Sigmoid colon (tissue), 7 donors: ENCODE results near the gene SH2D7. TPM values are rescaled to one million over a fixed set of nuclear protein-coding genes. Genes with fewer than 3 reads are reported as not detected.

Source experiments
- DNase-seq: peaks from one replicate; pipeline ENCODE4 v3.0.0-alpha.2; 2019
- H3K27ac ChIP-seq, 4 donors: fragments of 200-600 bp; sonication (generic); one replicate each; pipeline ENCODE4 v1.5.1; 2016 to 2019; ENCODE audit warnings: mild to moderate bottlenecking in 1 of 4
- H3K27me3 ChIP-seq, 3 donors: fragments of 200-600 bp; sonication (generic); one replicate each; pipeline ENCODE4 v1.5.1; 2019; ENCODE audit warnings: mild to moderate bottlenecking in 1 of 3
- H3K36me3 ChIP-seq, 4 donors: fragments of 200-600 bp; sonication (generic); one replicate each; pipeline ENCODE4 v1.5.1; 2016 to 2019
- H3K4me1 ChIP-seq, 4 donors: fragments of 200-600 bp; sonication (generic); one replicate each; pipeline ENCODE4 v1.5.1; 2017 to 2019
- H3K4me3 ChIP-seq, 4 donors: fragments of 200-600 bp; sonication (generic); one replicate each; pipeline ENCODE4 v1.5.1; 2017 to 2019; ENCODE audit warnings: mild to moderate bottlenecking in 2 of 4, moderate library complexity in 1 of 4
- H3K9me3 ChIP-seq, 4 donors: fragments of 200-600 bp in 3 of 4; sonication (generic) in 3 of 4; one replicate each; pipeline versions ENCODE4 v1.5.1 to v1.6.1; 2013 to 2019
- EP300 ChIP-seq, 4 donors: sonication (generic); formaldehyde crosslinking; IDR thresholded peaks; one replicate each; pipeline ENCODE4 v1.6.1; 2017; ENCODE audit warnings: antibody characterized with exemption in 4 of 4
- POLR2A ChIP-seq, 2 donors: fragments of 450-650 bp; IDR thresholded peaks; one replicate each; pipeline ENCODE4 v1.6.1; 2016; ENCODE audit warnings: antibody characterized with exemption in 2 of 2, mild to moderate bottlenecking in 2 of 2, moderate library complexity in 2 of 2
- POLR2AphosphoS5 ChIP-seq, 4 donors: sonication (generic); formaldehyde crosslinking; IDR thresholded peaks; one replicate each; pipeline ENCODE4 v1.6.1; 2017; ENCODE audit warnings: antibody characterized with exemption in 4 of 4
- WGBS, 2 donors: extraction: QIAGEN DNeasy Blood & Tissue Kit; methylation state at CpG; one replicate each; pipeline ENCODE4 v1.1.7; 2013; 5-methylcytosine and 5-hydroxymethylcytosine counted together
- intact Hi-C: fragments of 100-400 bp; cut with DNase I; formaldehyde crosslinking; loops from one replicate; pipeline ENCODE4 v1.15.1; 2023
- polyA plus RNA-seq, 3 donors: library from polyadenylated mRNA; stranded (reverse); fragments of 200-250 nt; gene quantifications; one replicate each; pipeline ENCODE4 v1.2.3, GENCODE V29; 2013
- total RNA-seq, 4 donors: library from RNA; depleted of rRNA; stranded (reverse); fragments of >200 nt; gene quantifications; one replicate each; pipeline ENCODE4 v1.1.0, GENCODE V29; 2016
- TF ChIP-seq, protein P1 (sequence below), 4 experiments: fragments of 450-650 bp in 3 of 4; fragments of 200-600 bp in 1 of 4; IDR thresholded peaks; one replicate each; pipeline ENCODE4 v1.5.1; 2016 to 2019; ENCODE audit warnings: antibody characterized with exemption in 4 of 4, mild to moderate bottlenecking in 3 of 4, moderate library complexity in 2 of 4
- donor health status: healthy with polysubstance abuse.
- donor health status: Bipolar disorder and iron deficiency.
- donor health status: healthy.

Gene SH2D7
- total and polyA plus RNA-seq, 7 donors: 0.69 to 3.0 (median 2.5) TPM; not detected in 4

DNA sequence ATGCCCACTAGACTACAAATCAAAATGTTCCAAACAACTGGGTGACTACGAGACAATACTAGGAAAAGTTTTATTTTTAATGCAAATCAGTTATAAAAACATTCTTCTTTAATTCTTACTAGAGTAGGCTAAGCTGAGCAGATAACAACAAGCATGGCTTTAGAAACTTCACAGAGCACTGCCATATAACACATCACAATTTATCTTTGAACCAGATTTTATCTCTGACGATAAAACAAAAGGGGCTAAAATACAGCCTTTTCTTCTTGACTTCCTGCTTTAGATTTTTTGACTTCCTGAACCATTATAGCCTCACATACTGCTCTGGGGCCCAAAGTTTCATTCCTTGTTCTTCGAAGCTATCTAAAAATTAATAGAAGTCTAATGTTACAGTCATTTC is 40.8 kb upstream of the SH2D7 start:
- peak overlapping the region in 1 of 4 donors; percentile 75 for H3K27ac ChIP-seq
- DNase-seq: no peak

DNA sequence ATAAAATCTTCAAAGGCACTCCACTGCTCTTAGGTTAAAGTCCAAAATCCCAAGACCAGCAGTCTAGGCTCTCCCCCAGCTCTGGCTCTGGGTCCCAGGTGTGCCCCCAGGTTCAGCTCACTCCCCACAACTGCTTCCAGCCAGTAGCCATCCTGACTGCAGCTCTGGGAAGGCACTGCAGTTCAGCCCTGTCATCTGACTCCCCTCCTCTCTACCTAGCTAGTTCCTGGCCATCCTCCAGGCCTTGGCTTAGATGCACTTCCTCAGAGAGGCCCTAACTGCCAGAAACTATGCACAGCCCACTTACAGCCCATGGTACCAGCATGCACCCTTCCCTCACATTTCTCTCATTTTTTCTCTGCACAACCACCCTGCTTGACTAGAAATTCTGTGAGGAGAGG is 40.4 kb upstream of the SH2D7 start:
- Histone ChIP-seq H3K4me3 (no peak overlapping the region), H3K9me3 (no peaks in the 10 kb centered on the region), H3K4me1 (peaks cover 0 to 78% (median 67%) of the 10 kb centered on the region in 4 donors), H3K27me3 (no peaks in the 10 kb centered on the region), H3K36me3 (peaks cover 0 to 13% (median 11%) of the 10 kb centered on the region in 4 donors), H3K27ac (peak overlapping the region in 1 of 4 donors; percentile 75)
- no peak for TF ChIP-seq EP300 (IDR thresholded peaks at IDR 0.05)
- TF ChIP-seq, protein P1, sequence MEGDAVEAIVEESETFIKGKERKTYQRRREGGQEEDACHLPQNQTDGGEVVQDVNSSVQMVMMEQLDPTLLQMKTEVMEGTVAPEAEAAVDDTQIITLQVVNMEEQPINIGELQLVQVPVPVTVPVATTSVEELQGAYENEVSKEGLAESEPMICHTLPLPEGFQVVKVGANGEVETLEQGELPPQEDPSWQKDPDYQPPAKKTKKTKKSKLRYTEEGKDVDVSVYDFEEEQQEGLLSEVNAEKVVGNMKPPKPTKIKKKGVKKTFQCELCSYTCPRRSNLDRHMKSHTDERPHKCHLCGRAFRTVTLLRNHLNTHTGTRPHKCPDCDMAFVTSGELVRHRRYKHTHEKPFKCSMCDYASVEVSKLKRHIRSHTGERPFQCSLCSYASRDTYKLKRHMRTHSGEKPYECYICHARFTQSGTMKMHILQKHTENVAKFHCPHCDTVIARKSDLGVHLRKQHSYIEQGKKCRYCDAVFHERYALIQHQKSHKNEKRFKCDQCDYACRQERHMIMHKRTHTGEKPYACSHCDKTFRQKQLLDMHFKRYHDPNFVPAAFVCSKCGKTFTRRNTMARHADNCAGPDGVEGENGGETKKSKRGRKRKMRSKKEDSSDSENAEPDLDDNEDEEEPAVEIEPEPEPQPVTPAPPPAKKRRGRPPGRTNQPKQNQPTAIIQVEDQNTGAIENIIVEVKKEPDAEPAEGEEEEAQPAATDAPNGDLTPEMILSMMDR (IDR thresholded peaks at IDR 0.05): no peak
- TF ChIP-seq POLR2A (IDR thresholded peaks at IDR 0.05): no peak
- no peak for TF ChIP-seq POLR2AphosphoS5 (IDR thresholded peaks at IDR 0.05)
- intact Hi-C loops: no loop called here
- DNase-seq: no peak

More for the DNA sequence above, 40.8 kb upstream of the SH2D7 start:
- Histone ChIP-seq H3K9me3 (no peaks in the 10 kb centered on the region), H3K36me3 (peaks cover 0 to 13% (median 11%) of the 10 kb centered on the region in 4 donors), H3K4me3 (no peak overlapping the region), H3K4me1 (peaks cover 0 to 78% (median 67%) of the 10 kb centered on the region in 4 donors), H3K27me3 (no peaks in the 10 kb centered on the region)
- intact Hi-C loops: no loop called here
- WGBS, 2 donors: 14 to 34% methylated on average over 3 of the region's 3 CpGs
- TF ChIP-seq, protein P1 (IDR thresholded peaks at IDR 0.05): no peak
- TF ChIP-seq EP300 (IDR thresholded peaks at IDR 0.05) (no peak), POLR2AphosphoS5 (IDR thresholded peaks at IDR 0.05) (no peak), POLR2A (IDR thresholded peaks at IDR 0.05) (no peak)

DNA sequence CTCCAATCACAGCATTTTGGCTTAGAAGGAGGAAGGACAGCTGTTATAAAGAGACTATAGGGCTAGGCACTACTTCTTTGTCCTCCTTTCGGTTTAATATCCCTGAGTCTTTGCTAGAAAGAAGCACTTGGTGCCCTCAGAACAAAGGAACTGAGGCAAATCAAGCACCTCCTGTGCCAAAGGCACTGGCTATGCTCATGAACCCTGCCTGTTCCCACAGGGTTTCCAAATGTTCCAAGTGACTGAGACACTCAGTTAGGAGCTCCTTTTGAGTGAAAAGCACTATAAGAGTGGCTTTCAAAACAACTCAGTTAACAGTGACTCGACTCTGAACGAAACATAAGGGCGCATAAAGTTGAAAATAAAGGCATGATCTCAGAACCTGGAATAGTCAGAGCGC is 39.8 kb upstream of the SH2D7 start:
- no peak for DNase-seq
- intact Hi-C loops: no loop called here
- TF ChIP-seq, protein P1 (IDR thresholded peaks at IDR 0.05): no peak
- no peak for TF ChIP-seq POLR2AphosphoS5 (IDR thresholded peaks at IDR 0.05)
- no peak for TF ChIP-seq EP300 (IDR thresholded peaks at IDR 0.05)
- no peak for TF ChIP-seq POLR2A (IDR thresholded peaks at IDR 0.05)
- Histone ChIP-seq H3K27me3 (no peaks in the 10 kb centered on the region), H3K4me3 (no peak overlapping the region), H3K27ac (peak overlapping the region in 1 of 4 donors; percentile 75), H3K36me3 (peaks cover 0 to 13% (median 11%) of the 10 kb centered on the region in 4 donors), H3K4me1 (peaks cover 0 to 77% (median 67%) of the 10 kb centered on the region in 4 donors), H3K9me3 (no peaks in the 10 kb centered on the region)
- 86 to 88% methylated on average over 5 of the region's 5 CpGs for WGBS, 2 donors

DNA sequence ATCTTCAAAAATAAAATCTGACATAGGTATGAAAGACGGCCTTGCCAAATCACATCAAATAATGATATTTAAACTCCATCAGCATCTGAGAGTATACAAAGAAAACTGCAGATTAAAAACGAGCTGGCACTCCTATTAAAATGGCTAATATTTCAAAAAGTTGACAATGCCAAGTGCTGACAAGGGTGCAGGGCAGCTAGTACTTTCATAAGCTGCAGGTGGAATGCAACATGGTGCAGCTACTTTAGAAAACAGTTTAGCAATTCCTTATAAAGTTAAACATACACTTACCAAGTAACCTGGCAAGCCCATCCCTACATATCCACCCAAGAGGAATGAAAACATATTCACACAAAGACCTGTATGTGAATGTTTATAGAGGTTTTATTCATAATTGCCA is 37.8 kb upstream of the SH2D7 start:
- intact Hi-C loops: no loop called here
- no peak for TF ChIP-seq POLR2A (IDR thresholded peaks at IDR 0.05)
- no peak for TF ChIP-seq EP300 (IDR thresholded peaks at IDR 0.05)
- TF ChIP-seq POLR2AphosphoS5 (IDR thresholded peaks at IDR 0.05): no peak
- TF ChIP-seq, protein P1 (IDR thresholded peaks at IDR 0.05): no peak
- DNase-seq: no peak
- no peak overlapping the region for H3K4me3 ChIP-seq
- peaks cover 0 to 71% (median 64%) of the 10 kb centered on the region in 4 donors for H3K4me1 ChIP-seq
- H3K27ac ChIP-seq: no peak overlapping the region
- H3K9me3 ChIP-seq: no peaks in the 10 kb centered on the region
- 77 to 86% methylated on average over 2 of the region's 2 CpGs for WGBS, 2 donors
- no peaks in the 10 kb centered on the region for H3K27me3 ChIP-seq
- H3K36me3 ChIP-seq: peaks cover 0 to 13% (median 11%) of the 10 kb centered on the region in 4 donors

DNA sequence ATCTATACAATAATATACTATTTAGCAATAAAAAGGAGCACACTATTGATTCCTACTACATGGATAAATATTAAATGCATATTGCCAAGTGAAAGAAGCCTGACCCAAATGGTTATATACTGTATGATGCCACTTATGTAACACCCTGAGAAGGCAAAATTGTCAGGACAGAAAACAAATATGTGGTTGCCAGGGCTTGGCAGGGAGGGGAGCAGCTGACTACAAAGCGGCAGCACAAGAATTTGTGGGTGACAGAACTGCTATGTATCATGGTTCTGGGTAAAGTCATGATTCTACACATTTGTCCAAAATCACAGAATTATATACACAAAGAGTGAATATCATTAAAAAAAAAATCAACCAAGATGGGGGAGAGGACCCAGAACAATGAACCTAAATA is 37.4 kb upstream of the SH2D7 start:
- H3K4me3 ChIP-seq: no peak overlapping the region
- no peak overlapping the region for H3K27ac ChIP-seq
- intact Hi-C loops: no loop called here
- no peak for TF ChIP-seq POLR2AphosphoS5 (IDR thresholded peaks at IDR 0.05)
- no peak for TF ChIP-seq EP300 (IDR thresholded peaks at IDR 0.05)
- no peak for TF ChIP-seq POLR2A (IDR thresholded peaks at IDR 0.05)
- TF ChIP-seq, protein P1 (IDR thresholded peaks at IDR 0.05): no peak
- no peak for DNase-seq
- H3K27me3 ChIP-seq: no peaks in the 10 kb centered on the region
- no peaks in the 10 kb centered on the region for H3K9me3 ChIP-seq
- H3K36me3 ChIP-seq: peaks cover 0 to 13% (median 11%) of the 10 kb centered on the region in 4 donors
- H3K4me1 ChIP-seq: peaks cover 0 to 71% (median 61%) of the 10 kb centered on the region in 4 donors
- 77 to 87% methylated on average over 1 of the region's 1 CpG for WGBS, 2 donors
